Hematopoietic multipotent progenitor cell treated with erythropoietin and hydrocortisone succinate and interleukin-3 and kit ligand, for 4 days (in vitro differentiated cells): ENCODE results near the gene AP5S1.

Source experiments
- DNase-seq: peaks from one replicate; pipeline ENCODE4 v3.0.0-alpha.2; 2015

The AP5S1 gene

DNA sequence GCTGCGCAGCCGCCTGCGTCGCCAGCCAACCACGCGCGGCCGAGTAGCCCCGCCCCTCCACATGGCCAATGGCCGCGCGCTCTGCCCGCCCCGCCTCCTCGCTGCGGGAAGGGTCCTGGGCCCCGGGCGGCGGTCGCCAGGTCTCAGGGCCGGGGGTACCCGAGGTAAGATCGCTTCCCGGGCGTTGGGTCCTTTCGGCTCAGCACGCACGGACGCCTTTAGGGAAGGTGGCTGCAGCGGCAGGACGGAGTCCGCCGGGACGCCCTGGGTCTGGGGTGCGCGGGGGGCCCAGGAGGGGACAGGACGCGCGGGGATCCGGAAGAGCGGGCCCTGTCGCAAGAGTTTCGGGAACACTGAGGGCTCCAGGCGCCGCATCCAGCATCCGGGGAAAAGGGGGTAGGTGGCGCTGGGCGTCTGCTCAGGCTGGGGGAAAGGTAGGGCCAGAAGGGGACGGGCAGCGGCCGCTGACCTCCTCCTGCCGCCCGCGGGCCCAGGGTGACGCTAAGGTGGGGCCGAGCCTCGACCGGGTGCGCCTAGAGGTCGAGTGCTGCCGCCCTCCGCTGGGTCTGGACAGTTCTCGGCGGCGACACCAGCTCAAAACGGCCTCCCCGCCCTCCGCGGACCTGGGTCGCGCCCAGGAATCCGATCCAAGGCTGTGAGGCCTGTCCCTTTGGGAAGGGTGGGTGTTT, 26.5 kb downstream of the AP5S1 start, which contains the start of gene MAVS:
Gene MAVS (plus strand): TSS at position 95 of the 689 bp plus-strand sequence. CDS start 7,791 bp downstream, outside the sequence.
- DNase-seq = peak; percentile 93

DNA sequence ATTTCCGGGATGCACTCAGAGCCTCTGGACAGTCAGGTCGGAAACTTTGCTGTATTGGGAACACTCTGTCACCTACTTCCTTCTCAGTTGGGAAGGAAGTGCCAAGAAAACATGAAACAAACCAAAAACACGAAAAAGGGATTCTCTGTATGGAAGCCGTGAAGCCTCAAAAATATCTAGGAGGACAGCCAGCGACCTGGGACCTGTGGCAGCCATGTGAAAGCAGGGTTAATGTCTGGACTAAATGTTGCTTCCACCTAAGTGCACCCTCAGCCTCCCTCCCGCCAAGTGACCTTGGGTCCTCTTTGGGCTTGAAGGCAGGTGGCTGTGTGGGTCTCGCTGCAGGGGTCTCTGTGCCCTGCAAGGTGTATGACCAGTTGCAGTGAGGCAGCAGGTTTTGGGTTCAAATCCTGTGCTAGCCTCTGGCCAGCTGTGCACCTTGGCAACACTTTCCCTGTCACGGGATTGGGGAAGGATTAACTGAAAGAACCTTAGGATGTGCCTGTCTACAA, 27.1 kb downstream of the AP5S1 start:
- peak; percentile 29 for DNase-seq

DNA sequence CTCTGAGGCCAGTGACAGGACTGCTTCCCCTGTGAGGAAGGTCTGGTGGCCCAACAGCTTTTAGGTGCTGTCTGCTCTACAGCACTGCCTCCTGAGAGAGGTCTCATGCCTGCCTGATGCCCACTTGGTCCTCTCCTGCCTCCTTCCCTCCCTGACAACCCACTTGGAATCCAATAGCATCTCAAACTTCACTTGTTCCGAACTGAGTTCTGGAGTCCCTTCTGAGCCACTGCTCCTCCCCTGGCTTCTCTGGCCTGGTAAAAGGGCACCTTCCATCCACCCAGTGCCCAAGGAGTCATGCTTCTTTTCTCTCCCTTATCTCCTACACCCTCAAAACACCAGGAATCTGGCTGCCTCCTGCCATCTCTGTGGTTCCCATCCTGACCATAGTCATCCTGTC, 28.2 kb downstream of the AP5S1 start:
- no peak for DNase-seq

DNA sequence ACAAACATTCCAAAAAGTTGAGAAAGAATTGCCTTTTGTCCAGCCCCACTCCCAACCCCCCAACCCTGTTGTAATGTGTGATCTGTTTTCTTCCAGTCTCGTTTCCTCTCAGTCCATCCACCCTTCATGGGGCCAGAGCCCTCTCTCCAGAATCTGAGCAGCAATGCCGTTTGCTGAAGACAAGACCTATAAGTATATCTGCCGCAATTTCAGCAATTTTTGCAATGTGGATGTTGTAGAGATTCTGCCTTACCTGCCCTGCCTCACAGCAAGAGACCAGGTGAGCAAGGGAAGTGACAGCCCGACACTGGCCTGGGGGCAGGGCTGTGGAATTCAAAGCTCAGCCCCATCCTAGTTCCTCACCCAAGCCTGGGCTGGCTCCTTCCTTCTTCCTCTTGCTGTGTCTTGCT, 34.1 kb downstream of the AP5S1 start:
- DNase-seq = no peak

DNA sequence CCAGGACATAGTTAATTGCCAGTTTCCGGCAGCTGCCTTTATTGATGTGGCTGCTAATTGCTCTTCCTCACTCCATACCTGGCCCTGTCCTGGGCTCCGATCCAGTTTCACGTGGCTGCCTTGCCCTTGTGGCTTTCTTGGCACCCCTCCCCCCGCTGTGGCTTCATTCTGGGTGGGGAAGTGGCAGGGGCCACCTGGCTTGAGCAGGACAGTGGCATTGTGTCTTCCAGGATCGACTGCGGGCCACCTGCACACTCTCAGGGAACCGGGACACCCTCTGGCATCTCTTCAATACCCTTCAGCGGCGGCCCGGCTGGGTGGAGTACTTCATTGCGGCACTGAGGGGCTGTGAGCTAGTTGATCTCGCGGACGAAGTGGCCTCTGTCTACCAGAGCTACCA, 37.1 kb downstream of the AP5S1 start:
- no peak for DNase-seq

DNA sequence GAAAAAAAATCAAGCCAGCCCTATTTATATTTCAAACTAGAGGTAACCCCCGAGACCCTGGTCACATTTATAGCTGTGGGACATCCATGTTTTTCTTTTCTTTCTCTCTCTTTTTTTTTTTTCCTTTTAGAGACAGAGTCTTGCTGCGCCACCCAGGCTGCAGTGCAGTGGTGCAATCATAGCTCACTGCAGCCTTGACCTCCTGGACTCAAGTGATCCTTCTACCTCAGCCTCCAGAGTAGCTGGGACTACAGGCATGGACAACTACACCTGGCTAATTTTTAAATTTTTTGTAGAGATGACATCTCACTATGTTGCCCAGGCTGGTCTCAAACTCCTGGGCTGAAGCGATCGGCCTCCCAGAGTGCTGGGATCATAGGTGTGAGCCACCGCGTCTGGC, 38.3 kb downstream of the AP5S1 start:
- DNase-seq = no peak

DNA sequence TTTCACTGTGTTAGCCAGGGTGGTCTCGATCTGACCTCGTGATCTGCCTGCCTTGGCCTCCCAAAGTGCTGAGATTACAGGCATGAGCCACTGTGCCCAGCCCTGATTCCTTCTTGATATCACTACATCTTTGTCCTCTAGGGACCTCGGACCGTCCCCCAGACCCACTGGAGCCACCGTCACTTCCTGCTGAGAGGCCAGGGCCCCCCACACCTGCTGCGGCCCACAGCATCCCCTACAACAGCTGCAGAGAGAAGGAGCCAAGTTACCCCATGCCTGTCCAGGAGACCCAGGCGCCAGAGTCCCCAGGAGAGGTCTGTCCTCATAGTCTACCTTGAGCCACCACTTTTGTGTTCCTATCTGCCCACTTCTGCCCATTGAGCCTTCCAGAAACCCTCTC, 40.8 kb downstream of the AP5S1 start:
- no peak for DNase-seq

DNA sequence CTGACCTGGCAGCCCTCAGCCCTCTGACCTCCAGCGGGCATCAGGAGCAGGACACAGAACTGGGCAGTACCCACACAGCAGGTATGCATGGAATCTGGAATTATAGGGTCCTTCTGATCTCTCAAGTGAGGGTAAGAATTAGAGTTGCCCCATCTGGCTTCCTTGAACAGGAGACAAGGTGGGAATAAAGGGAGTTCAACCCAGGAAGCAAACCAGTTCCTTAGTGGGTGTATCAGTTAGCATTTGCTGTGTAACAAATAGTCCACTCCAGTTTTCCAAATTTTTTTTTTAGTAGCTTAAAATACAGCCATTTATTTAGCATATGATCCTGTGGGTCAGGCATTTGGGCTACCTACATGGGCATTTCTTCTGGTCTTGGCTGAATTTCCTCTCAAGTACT, 42.0 kb downstream of the AP5S1 start:
- no peak for DNase-seq

DNA sequence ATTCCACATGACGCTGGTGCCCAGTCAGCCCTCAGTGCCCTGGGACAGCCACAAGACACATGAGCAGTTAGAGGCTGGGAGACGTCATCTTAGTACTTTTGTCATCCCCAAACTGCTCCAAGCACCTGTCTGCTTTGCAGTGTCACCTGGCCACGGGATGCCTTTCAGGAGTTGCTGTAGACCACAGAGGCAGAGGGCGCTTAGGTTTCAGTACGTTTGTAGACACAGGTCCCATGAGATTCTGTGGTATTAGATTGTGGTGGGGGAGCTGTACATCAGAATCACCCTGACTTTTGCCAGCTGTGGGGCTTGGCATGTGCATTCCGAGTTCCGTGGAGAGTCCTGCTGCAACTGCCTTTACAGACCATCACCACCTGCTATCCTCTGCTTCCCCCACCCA, 43.0 kb downstream of the AP5S1 start:
- DNase-seq = no peak

DNA sequence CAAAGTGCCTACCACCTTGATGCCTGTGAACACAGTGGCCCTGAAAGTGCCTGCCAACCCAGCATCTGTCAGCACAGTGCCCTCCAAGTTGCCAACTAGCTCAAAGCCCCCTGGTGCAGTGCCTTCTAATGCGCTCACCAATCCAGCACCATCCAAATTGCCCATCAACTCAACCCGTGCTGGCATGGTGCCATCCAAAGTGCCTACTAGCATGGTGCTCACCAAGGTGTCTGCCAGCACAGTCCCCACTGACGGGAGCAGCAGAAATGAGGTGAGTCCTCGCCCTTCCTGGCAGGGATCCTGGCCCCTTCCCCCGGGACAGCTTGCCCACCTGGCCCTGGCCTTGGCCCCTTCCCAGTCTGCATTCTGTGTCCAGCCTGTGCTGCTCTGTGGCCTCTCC, 44.2 kb downstream of the AP5S1 start:
- DNase-seq = no peak

DNA sequence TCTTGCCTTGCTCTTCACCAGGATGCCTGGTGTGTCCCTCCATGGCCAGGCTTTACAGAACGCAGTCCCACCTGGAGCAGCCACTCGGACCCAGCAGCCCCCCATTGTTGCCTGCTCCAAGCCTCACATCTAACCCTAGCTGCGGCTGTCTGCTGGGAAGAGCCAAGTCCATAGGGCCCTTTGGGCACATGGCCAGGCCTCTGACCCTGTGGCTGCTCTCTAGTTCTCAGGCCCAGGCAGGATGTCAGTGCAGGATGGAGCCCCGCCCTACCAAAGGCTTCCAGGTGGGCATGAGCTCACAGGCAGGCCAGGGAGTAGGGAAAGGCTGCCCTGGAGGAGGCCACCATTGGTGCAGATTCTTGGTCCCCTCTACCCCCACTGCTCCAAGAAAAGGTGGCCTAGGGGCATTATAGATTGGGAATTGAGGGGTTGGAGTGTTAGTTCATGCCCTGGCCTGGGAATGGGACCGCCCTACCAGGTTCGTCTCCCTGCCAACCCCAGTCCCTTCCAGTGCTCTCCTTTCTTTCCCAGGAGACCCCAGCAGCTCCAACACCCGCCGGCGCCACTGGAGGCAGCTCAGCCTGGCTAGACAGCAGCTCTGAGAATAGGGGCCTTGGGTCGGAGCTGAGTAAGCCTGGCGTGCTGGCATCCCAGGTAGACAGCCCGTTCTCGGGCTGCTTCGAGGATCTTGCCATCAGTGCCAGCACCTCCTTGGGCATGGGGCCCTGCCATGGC, 45.0 kb downstream of the AP5S1 start:
- no peak for DNase-seq

DNA sequence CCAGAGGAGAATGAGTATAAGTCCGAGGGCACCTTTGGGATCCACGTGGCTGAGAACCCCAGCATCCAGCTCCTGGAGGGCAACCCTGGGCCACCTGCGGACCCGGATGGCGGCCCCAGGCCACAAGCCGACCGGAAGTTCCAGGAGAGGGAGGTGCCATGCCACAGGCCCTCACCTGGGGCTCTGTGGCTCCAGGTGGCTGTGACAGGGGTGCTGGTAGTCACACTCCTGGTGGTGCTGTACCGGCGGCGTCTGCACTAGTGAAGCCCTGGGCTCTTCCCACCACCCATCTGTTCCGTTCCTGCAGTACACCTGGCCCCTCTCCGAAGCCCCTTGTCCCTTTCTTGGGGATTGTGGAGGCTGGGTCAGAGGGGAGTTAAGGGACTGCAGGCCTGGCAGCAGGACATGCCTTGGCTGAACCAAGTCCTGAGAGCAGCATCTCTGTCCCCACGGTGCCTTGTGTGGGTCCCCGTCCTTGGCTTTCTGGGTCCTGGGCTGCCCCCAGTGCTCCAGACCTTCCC, 45.6 kb downstream of the AP5S1 start:
- DNase-seq = no peak

DNA sequence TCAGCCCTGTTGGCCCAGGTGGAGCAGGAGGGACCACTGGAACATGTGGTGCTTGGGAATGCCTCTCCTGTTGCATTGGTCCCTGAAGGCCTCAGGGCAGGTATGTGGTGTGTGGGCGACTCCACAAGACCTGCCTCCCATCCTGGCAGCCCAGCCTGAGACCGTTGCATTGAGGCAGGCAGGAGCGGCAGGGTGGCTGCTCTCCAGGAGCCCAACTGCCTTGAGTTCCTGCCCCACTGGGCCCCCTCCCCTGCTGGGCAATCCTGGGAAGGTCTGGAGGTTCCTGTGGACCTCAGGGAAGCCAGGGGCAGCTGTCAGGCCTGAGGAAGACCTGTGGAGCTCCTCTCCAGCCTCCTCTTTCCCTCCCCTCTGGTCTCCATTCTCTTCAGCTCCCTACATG, 46.1 kb downstream of the AP5S1 start:
- DNase-seq = no peak

DNA sequence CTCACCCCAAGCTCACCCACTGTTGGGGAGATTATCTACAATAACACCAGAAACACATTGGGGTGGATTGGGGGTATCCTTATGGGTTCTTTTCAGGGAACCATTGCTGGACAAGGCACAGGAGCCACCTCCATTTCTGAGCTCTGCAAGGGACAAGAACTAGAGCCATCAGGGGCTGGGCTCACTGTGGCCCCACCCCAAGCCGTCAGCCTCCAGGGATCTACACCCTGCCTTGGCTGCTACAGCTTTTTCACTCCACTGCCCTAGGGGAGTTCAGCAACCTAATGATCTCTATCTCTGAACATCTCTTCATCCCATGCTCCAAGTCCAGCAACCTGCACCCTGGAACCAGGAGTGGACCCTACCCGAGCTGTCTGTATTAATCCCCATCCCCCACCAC, 47.5 kb downstream of the AP5S1 start:
- no peak for DNase-seq

DNA sequence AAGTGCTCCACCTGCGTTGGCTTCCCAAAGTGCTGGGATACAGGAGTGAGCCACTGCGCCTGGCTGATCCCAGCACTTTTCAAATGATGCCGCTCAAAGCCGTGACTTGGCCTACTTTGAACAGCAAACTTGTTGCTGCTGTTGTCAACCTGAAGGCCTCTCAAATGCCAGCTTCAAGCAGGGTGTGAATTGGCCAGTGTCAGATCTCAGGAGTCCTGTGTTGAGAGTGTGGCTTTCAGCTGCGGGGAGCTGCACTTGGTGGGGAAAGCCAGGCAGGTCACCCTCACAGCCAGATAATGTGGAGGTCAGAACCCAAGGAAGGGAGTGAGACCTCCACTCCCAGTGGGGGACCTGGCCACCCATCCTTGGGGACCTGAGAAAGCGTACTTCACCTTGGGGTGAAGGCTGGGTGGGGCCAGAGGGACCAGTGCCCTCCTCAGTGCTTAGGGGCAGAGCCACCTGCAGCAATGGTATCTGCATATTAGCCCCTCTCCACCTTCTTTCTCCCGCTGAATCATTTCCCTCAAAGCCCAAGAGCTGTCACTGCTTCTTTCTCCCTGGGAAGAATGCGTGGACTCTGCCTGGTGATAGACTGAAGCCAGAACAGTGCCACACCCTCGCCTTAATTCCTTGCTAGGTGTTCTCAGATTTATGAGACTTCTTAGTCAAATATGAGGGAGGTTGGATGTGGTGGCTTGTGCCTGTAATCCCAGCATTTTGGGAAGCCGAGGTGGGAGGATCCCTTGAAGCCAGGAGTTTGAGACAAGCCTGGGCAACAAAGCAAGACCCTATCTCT, 49.7 kb downstream of the AP5S1 start:
- no peak for DNase-seq

DNA sequence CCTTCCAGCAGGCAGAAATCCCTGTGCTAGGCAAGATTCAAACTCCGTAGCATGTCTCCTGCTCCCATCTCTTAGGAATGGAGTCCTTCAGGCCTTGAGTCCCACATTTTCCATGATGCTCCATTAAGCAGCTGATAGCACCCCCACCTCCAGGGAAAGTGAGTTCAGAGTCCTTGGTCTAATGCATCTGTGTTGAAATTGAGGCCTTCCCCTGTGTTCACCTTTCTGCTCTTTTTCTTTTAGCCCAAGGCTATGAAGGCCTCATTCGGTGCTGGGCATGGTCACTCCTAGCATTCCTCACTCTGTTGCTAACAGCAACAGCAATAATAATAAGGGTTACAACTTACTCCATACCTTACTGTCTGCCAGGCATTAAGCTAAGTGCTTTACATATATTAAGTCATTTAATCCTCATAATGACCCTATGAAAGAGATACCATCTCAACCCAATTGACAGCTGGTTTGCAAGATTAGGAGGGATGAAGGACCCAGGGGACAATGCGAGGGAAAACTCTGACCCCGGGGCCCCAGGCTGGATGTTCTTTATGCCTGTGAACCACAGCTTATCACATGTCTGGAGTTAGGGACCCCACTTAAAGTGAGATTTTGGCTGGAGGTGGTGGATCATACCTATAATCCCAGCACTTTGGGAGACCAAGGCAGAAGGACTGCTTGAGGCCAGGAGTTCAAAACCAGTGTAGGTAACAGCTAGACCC, 51.4 kb downstream of the AP5S1 start:
- DNase-seq = no peak

DNA sequence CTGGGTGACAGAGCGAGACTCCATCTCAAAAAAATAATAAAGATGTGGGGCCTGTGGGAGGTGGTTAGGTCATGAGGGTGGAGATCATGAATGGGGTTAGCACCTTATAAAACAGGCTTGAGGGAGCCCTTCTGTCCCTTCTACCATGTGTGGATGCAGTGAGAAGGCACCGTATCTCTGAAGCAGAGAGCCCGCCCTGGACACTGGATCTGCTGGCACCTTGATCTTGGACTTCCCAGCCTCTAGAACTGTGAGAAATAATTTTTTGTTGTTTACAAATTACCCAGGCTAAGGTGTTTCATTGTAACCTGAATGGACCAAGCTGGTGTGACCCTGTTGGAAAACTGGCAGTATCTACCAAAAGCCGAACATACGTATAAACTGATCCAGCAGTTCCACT, 53.2 kb downstream of the AP5S1 start:
- DNase-seq = no peak

DNA sequence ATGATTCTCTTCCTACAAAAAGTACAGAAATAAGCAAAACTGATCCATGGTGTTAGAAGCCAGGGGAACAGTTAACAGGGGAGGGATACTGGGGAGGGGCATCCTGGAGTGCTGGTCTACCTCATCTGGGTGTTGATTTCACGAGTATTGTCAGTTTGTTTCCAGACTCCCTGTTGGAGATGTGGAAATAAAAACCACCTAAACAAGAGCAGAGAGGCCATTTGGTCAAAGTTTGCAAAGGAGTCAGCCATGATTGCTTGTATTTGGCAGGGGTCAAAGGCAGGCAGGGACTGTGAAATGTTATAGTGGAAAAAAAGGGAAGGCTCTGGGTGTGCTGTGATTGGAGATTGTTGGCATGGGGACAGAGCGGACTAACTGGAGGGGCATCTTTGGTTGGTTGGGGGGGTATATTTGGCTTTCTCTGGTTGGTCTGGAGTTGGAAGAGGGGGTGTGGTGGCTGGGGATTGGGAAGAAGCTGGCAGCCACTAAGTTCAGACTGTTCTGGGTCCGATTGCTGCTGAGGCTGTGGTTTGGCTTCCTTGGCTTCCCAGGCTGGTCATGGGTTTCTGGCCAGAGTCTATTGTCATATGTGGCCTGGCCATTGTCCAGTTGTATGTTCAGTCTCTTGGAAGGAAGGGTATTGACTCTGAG, 54.0 kb downstream of the AP5S1 start:
- no peak for DNase-seq

DNA sequence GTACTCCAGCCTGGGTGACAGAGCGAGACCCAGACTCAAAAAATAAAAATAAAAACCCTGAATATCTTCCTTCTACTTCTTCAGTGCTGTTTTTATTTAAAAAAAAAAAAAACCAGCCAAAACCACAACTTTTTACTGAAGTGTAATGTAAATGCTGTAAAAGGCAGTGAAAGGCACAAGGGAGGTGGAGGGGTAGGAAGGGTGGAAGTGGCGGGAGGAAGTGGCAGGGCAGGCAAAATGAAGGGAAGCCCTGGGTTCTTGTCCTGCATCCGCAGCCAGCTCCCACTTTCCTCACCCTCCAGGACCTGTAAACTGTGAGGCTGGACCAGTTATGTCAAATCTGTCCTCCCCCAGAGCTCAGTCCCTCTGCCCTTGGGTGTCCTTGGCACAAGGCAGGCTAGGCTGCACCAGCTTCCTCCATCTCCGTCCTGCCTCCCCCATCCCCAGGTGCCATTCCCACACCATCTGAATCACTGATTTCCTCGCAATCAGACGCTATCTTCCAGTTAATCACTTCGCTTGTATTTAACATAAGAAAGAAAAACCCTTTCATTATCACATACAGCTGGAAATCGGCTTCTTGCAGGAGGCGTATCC, 55.1 kb downstream of the AP5S1 start:
- DNase-seq = peak; percentile 36

DNA sequence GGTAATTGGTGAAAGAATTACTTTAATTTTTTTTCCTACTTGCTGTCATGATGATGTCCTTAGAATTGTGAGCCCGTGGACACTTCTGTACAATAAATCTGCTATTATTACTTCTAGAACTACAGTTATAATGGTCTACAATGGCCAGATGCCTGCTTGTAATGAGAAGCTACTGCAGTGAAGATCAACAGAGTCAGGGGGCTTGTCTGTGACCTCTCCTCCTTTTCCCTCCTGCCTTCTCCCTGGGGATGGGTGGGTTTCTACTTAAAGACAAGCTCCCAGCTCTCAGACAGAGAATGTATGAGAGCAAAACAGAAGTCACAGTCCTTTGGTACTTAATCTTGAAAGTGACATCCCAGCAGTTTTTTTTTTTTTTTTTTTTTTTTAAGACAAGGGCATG, 55.7 kb downstream of the AP5S1 start:
- DNase-seq = no peak

DNA sequence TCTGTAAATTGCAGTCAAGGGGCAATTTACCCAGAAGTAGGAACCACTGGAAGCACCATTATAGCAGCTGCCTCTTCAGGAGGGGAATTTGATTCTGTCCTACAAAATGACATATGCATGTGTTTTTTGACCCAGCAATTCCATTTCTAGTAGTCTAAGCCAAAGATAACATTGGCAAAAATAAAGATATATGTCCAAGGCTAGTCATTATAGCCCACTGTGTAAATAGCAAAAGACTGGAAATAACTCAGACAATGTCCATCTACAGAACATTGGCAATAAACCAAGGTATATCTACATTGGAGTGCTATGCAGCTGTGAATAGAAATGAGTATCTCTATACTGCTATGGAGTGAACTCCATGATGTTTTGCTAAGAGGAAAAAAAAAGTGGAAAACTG, 56.3 kb downstream of the AP5S1 start:
- no peak for DNase-seq
